CD8-positive, alpha-beta memory T cell (primary cell): ENCODE results near the gene PKDCC. TPM values are rescaled to one million over a fixed set of nuclear protein-coding genes. Genes with fewer than 3 reads are reported as not detected.

Experiments
- CTCF ChIA-PET: fragments of 350-600 bp; sonication (Branson Sonifier 250); formaldehyde crosslinking; loops from one replicate; lab custom pipeline; 2021; ENCODE audit warnings: antibody characterized with exemption; lab: Charles Lee
- POLR2A ChIA-PET: fragments of 350-600 bp; sonication (Branson Sonifier 250); formaldehyde crosslinking; loops from one replicate; lab custom pipeline; 2021; ENCODE audit warnings: antibody characterized with exemption; lab: Charles Lee
- DNase-seq, 5 donors: peaks; one replicate each; pipeline versions ENCODE4 v3.0.0 to v3.0.0-alpha.2; 2020 to 2022; ENCODE audit warnings: mixed read lengths in 1 of 5
- H3K27ac ChIP-seq: one replicate; pipeline ENCODE4 v1.7.0; 2013; ENCODE audit warnings: low read depth, mild to moderate bottlenecking, low read length, moderate library complexity
- H3K27me3 ChIP-seq: 2 replicates; pipeline ENCODE4 v1.7.0; 2013; ENCODE audit warnings: low read length, mild to moderate bottlenecking; ENCODE audit not compliant: insufficient read depth, poor library complexity, severe bottlenecking
- H3K36me3 ChIP-seq: 2 replicates; pipeline ENCODE4 v1.7.0; 2013; ENCODE audit warnings: mild to moderate bottlenecking, low read length, moderate library complexity; ENCODE audit not compliant: insufficient read depth
- H3K4me1 ChIP-seq: 2 replicates; pipeline ENCODE4 v1.7.0; 2013; ENCODE audit warnings: mild to moderate bottlenecking, low read length, moderate library complexity; ENCODE audit not compliant: insufficient read depth
- H3K4me3 ChIP-seq: 2 replicates; pipeline ENCODE4 v1.7.0; 2013; ENCODE audit warnings: mild to moderate bottlenecking, low read length
- H3K9me3 ChIP-seq: 2 replicates; pipeline ENCODE4 v1.7.0; 2013; ENCODE audit warnings: mild to moderate bottlenecking, low read length
- H3K27ac Mint-ChIP-seq, 8 donors: one replicate each; pipeline ENCODE4 v1.8.0; 2020 to 2021; ENCODE audit warnings: mixed read lengths in 8 of 8, mild to moderate bottlenecking in 6 of 8, inconsistent platforms in 3 of 8, moderate library complexity in 3 of 8
- H3K27me3 Mint-ChIP-seq, 2 donors: one replicate each; pipeline ENCODE4 v1.8.0; 2020 to 2021; ENCODE audit warnings: mixed read lengths in 2 of 2, mild to moderate bottlenecking in 1 of 2, moderate library complexity in 1 of 2
- H3K36me3 Mint-ChIP-seq, 3 donors: one replicate each; pipeline ENCODE4 v1.8.0; 2020 to 2021; ENCODE audit warnings: mixed read lengths in 3 of 3, inconsistent platforms in 1 of 3, mild to moderate bottlenecking in 1 of 3
- H3K4me1 Mint-ChIP-seq, 3 donors: one replicate each; pipeline ENCODE4 v1.8.0; 2020 to 2021; ENCODE audit warnings: mixed read lengths in 3 of 3, inconsistent platforms in 1 of 3, mild to moderate bottlenecking in 1 of 3
- H3K4me3 Mint-ChIP-seq, 7 donors: one replicate each; pipeline ENCODE4 v1.8.0; 2020 to 2021; ENCODE audit warnings: mixed read lengths in 7 of 7, mild to moderate bottlenecking in 6 of 7, moderate library complexity in 4 of 7, inconsistent platforms in 2 of 7
- H3K9me3 Mint-ChIP-seq, 5 donors: one replicate each; pipeline ENCODE4 v1.8.0; 2020 to 2022; ENCODE audit warnings: mixed read lengths in 5 of 5, mild to moderate bottlenecking in 3 of 5, moderate library complexity in 2 of 5, inconsistent platforms in 1 of 5
- polyA plus RNA-seq: library from polyadenylated mRNA; unstranded; fragments of 300-500 nt; fragmentation: Illumina TruSeq; gene quantifications from one replicate; pipeline ENCODE4 v1.2.3, GENCODE V29; 2021
- total RNA-seq, 2 experiments: library from RNA; stranded (reverse); gene quantifications; one replicate each; pipeline ENCODE4 v1.2.3, GENCODE V29; 2021

PKDCC gene
- total and polyA plus RNA-seq, 3 experiments from 2014 or later = 0.28 to 0.78 TPM; not detected in 1

GRCh38 chr2:42028571-42029148 is 19.2 kb upstream of the PKDCC start:
- peaks cover 0 to 5% (median 2%) of the 10 kb centered on the region in 3 donors for H3K4me1 Mint-ChIP-seq
- Histone ChIP-seq H3K36me3 (no peaks in the 10 kb centered on the region), H3K27me3 (peaks cover 11% of the 10 kb centered on the region), H3K9me3 (no peaks in the 10 kb centered on the region), H3K4me1 (no peaks in the 10 kb centered on the region), H3K4me3 (no peak overlapping the region), H3K27ac (no peak overlapping the region)
- no peaks in the 10 kb centered on the region for H3K9me3 Mint-ChIP-seq
- ChIA-PET POLR2A (no interaction called here), CTCF (no interaction called here)
- no peak for DNase-seq
- H3K4me3 Mint-ChIP-seq = peak overlapping the region in 1 of 7 donors; percentile 16
- no peaks in the 10 kb centered on the region for H3K36me3 Mint-ChIP-seq
- peaks cover 9 to 48% of the 10 kb centered on the region in 2 donors for H3K27me3 Mint-ChIP-seq
- H3K27ac Mint-ChIP-seq = peak overlapping the region in 1 of 8 donors; percentile 38

GRCh38 chr2:42029171-42029570 is 18.6 kb upstream of the PKDCC start:
- ChIA-PET CTCF (no interaction called here), POLR2A (no interaction called here)
- H3K27ac Mint-ChIP-seq = peak overlapping the region in 2 of 8 donors; percentile 44 to 46

GRCh38 chr2:42029639-42030199 is 18.1 kb upstream of the PKDCC start:
- Histone ChIP-seq H3K9me3 (no peaks in the 10 kb centered on the region), H3K27ac (no peak overlapping the region), H3K27me3 (peaks cover 11% of the 10 kb centered on the region), H3K36me3 (no peaks in the 10 kb centered on the region), H3K4me1 (no peaks in the 10 kb centered on the region), H3K4me3 (no peak overlapping the region)
- no peak for DNase-seq
- ChIA-PET CTCF (no interaction called here), POLR2A (no interaction called here)
- Mint-ChIP-seq H3K27ac (no peak overlapping the region), H3K4me1 (peaks cover 0 to 5% (median 2%) of the 10 kb centered on the region in 3 donors), H3K4me3 (no peak overlapping the region), H3K36me3 (no peaks in the 10 kb centered on the region), H3K27me3 (peaks cover 5 to 43% of the 10 kb centered on the region in 2 donors), H3K9me3 (no peaks in the 10 kb centered on the region)

More at GRCh38 chr2:42029171-42029570, 18.6 kb upstream of the PKDCC start:
- no peaks in the 10 kb centered on the region for H3K9me3 ChIP-seq
- H3K36me3 ChIP-seq = no peaks in the 10 kb centered on the region
- Mint-ChIP-seq H3K4me1 (peaks cover 0 to 5% (median 2%) of the 10 kb centered on the region in 3 donors), H3K27me3 (peaks cover 9 to 47% of the 10 kb centered on the region in 2 donors), H3K4me3 (no peak overlapping the region), H3K36me3 (no peaks in the 10 kb centered on the region), H3K9me3 (no peaks in the 10 kb centered on the region)
- peaks cover 11% of the 10 kb centered on the region for H3K27me3 ChIP-seq
- H3K4me3 ChIP-seq = no peak overlapping the region
- no peaks in the 10 kb centered on the region for H3K4me1 ChIP-seq
- DNase-seq = no peak
- no peak overlapping the region for H3K27ac ChIP-seq

GRCh38 chr2:42030200-42030759 is 17.5 kb upstream of the PKDCC start:
- H3K27ac Mint-ChIP-seq = no peak overlapping the region
- DNase-seq = no peak
- H3K36me3 Mint-ChIP-seq = no peaks in the 10 kb centered on the region
- ChIA-PET POLR2A (no interaction called here), CTCF (no interaction called here)
- no peaks in the 10 kb centered on the region for H3K4me1 ChIP-seq
- H3K4me1 Mint-ChIP-seq = peaks cover 0 to 5% (median 2%) of the 10 kb centered on the region in 3 donors
- no peak overlapping the region for H3K27ac ChIP-seq
- peaks cover 4 to 39% of the 10 kb centered on the region in 2 donors for H3K27me3 Mint-ChIP-seq
- H3K4me3 ChIP-seq = no peak overlapping the region
- no peaks in the 10 kb centered on the region for H3K9me3 ChIP-seq
- H3K9me3 Mint-ChIP-seq = no peaks in the 10 kb centered on the region
- H3K27me3 ChIP-seq = peaks cover 11% of the 10 kb centered on the region
- H3K36me3 ChIP-seq = no peaks in the 10 kb centered on the region
- H3K4me3 Mint-ChIP-seq = no peak overlapping the region

- no peak overlapping the region for H3K4me3 ChIP-seq
- H3K9me3 Mint-ChIP-seq = no peaks in the 10 kb centered on the region
- peaks cover 4 to 38% of the 10 kb centered on the region in 2 donors for H3K27me3 Mint-ChIP-seq
- H3K4me3 Mint-ChIP-seq = no peak overlapping the region
- H3K4me1 Mint-ChIP-seq = peaks cover 0 to 5% (median 2%) of the 10 kb centered on the region in 3 donors
- H3K27me3 ChIP-seq = peaks cover 10% of the 10 kb centered on the region
- CTCF ChIA-PET = no interaction called here
- no peak for DNase-seq
- POLR2A ChIA-PET = no interaction called here
- H3K4me1 ChIP-seq = no peaks in the 10 kb centered on the region
- no peak overlapping the region for H3K27ac Mint-ChIP-seq
- no peaks in the 10 kb centered on the region for H3K36me3 ChIP-seq
- H3K27ac ChIP-seq = no peak overlapping the region
- H3K36me3 Mint-ChIP-seq = no peaks in the 10 kb centered on the region
- no peaks in the 10 kb centered on the region for H3K9me3 ChIP-seq
Measured at GRCh38 chr2:42030829-42031228, 17.0 kb upstream of the PKDCC start.

- no peak overlapping the region for H3K27ac ChIP-seq
- H3K4me1 Mint-ChIP-seq = peaks cover 0 to 5% (median 2%) of the 10 kb centered on the region in 3 donors
- no peaks in the 10 kb centered on the region for H3K9me3 ChIP-seq
- peaks cover 5% of the 10 kb centered on the region for H3K27me3 ChIP-seq
- DNase-seq = no peak
- CTCF ChIA-PET = no interaction called here
- no peaks in the 10 kb centered on the region for H3K9me3 Mint-ChIP-seq
- H3K4me1 ChIP-seq = no peaks in the 10 kb centered on the region
- POLR2A ChIA-PET = no interaction called here
- H3K27me3 Mint-ChIP-seq = peaks cover 3 to 33% of the 10 kb centered on the region in 2 donors
- no peaks in the 10 kb centered on the region for H3K36me3 ChIP-seq
- no peaks in the 10 kb centered on the region for H3K36me3 Mint-ChIP-seq
- no peak overlapping the region for H3K4me3 Mint-ChIP-seq
- H3K27ac Mint-ChIP-seq = no peak overlapping the region
- H3K4me3 ChIP-seq = no peak overlapping the region
Measured at GRCh38 chr2:42031281-42032223, 16.3 kb upstream of the PKDCC start.

GRCh38 chr2:42032224-42032620 is 15.6 kb upstream of the PKDCC start:
- Histone ChIP-seq H3K4me1 (no peaks in the 10 kb centered on the region), H3K36me3 (no peaks in the 10 kb centered on the region), H3K27me3 (peaks cover 5% of the 10 kb centered on the region), H3K27ac (no peak overlapping the region), H3K4me3 (no peak overlapping the region), H3K9me3 (no peaks in the 10 kb centered on the region)
- Mint-ChIP-seq H3K4me1 (peaks cover 0 to 5% (median 2%) of the 10 kb centered on the region in 3 donors), H3K27ac (no peak overlapping the region), H3K9me3 (no peaks in the 10 kb centered on the region), H3K4me3 (no peak overlapping the region), H3K27me3 (peaks cover 3 to 32% of the 10 kb centered on the region in 2 donors), H3K36me3 (no peaks in the 10 kb centered on the region)
- ChIA-PET CTCF (no interaction called here), POLR2A (no interaction called here)
- DNase-seq = no peak
